ENCODE data around the gene GAP43. TPM values are rescaled to one million over a fixed set of nuclear protein-coding genes. Genes with fewer than 3 reads are reported as not detected.

The GAP43 gene
- total RNA-seq, 1 donor from 2014 or later: not detected

DNA sequence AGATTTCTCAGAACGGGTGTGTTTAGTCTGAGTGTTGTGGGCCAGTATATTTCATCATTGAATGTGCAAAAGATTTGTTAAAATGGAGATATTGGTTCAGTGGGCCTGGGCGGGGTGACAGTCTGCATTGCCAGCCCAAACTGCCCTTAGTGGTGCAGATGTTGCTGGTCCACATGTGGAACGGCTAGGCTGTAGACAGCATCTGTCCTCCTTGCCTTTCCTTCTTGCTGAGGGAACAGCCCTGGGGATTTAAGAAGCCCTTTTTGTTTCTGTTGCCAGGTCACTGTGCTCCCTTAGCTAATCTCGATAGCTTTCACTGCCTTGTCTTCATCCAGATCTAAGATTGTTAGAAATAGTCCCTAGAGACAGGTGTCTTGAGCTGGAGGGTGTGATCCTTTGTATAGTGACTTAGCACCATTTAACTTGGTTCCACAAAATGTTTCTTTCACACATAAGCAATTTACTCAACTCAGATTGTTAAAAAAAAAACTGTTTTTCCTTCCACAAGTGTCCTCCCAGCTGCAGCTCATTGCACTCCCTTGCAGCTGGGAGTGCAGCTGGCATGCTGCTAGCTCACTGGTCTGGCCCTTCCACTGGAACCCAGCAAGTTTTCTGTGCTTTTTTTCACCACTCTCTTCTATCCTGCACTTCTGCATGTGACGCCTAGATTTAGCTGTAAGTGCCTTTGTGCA, 37.5 kb downstream of the GAP43 start:
- intact Hi-C loops (cut with micrococcal nuclease): no loop called here

DNA sequence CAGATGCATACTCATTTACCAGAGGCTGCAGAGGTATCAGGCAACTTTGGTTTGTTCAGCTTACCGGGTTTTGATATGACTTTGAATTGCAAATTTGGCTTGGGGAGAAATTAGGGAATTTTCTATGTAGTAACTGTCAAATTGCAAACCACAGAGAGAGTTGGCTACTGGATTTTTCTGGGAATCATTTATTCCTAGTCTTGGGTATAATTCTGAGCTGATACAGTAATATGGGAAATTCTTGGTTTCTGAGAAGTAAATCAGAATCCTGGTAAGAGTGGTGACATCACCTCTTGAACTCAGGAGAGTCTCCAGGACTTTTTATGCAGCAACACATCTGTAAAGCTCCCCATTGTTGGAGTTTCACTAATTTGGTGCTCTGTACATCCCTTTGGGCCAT, 39.0 kb downstream of the GAP43 start:
- intact Hi-C loops (cut with micrococcal nuclease): no loop called here

DNA sequence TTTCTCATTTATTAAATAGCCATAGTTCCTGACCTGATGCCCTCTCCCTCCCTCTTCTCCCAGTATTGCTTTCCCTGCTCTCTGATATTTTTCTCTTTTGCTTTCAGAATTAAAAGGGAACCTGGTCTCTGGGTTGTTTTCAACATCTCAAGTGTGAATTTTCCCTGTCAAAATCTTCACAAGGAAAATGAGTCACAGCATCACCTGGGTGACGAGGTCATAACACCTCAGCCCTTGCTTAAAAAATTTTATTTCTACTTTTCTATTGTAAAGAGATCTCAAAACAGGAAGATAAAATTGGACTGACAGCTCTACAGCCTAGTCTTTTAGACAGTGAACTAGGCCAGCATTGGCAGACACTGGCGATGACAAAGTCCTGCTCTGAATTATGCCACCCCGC, 40.1 kb downstream of the GAP43 start:
- intact Hi-C loops (cut with micrococcal nuclease): no loop called here

DNA sequence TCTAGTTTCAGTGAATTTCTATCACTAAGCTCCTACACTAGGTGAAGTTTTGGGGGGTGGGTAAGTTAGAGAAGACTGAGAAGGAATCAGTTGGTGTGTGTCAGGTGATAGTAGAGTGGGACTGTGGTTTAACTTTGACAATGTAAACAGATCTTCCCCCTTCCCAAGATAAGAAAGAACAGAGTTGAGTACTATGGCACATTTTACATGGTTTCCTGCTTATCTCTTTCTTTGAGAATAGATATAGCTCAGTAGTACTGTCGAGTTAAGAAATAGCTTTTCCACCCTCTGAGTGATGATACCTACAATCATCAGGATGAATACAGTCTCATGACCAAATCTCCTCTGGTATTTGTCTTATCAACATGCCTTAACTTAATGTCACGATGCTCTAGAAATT, 42.8 kb downstream of the GAP43 start:
- intact Hi-C loops (cut with micrococcal nuclease): no loop called here

DNA sequence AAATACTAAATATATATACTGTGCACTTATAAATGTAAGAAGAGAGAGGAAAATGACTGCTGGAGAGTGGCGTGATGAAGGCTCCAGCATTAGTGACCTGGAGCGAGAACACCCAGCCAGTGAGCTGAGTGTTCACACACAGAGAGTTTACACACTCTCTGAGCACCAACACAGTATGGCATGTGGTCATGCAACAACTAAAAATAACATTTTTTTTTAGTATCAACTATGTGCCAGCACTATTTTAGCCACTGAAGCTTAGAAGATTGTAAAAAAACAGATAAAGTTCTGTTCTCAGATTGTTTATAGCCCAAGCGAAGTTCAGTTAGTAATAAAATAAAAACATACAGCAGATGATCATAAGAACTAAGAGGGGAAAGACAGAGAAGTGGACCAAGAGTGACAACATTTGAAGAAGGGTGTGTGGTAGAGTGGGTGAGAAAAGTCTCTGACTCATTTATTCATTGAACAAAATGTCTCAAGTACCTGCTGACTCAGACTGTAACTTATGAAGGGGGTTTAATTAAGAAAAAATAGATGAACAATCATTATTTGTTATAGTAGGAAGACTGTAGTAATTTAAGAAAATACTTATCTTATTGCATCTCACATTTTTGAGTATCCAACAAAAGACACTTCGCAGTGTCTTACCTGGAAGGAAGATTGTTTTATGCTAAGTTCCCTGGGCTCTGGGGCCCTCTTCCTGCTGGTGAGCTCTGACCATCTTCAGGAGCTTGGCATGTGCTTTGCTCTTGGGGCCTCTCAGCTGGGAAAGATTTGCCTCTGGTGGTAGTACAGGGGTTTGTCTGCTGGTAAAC, 43.8 kb downstream of the GAP43 start:
- intact Hi-C loops (cut with micrococcal nuclease): no loop called here

DNA sequence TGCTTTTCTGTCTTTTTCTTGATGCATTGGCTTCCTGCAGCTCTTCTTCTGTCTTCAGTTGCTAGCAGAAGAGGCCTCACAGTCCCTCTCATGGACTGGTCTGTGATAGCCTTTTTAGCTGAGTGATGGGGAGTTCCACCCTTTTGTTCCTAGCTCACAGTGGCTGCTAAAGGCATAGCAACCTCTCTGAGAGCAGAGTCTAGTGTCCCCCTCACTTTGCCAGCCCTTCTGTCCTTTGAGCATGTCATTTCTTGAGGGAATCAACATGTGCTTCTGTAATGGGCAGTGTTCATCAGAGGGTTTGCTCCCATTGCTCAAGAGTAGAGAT, 44.4 kb downstream of the GAP43 start:
- intact Hi-C loops (cut with micrococcal nuclease): no loop called here

DNA sequence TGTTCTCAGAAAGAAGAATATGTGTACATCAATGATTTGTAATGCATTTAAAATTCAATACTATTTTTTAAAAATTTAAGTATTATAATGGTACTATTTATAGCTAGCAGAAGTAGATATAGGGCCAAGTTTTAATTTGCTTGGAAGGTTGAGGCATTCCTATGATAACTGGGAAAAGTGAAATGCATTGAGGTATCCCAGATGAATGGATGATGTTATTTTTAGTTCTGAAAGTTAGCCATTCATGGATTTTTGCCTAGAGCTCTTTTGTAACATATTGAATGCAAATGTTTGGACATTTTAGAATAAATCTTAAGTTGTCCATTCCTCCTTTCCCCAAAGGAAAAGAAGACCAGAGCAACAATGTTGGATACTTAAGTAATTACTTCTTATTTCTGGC, 47.6 kb downstream of the GAP43 start:
- intact Hi-C loops (cut with micrococcal nuclease): no loop called here

DNA sequence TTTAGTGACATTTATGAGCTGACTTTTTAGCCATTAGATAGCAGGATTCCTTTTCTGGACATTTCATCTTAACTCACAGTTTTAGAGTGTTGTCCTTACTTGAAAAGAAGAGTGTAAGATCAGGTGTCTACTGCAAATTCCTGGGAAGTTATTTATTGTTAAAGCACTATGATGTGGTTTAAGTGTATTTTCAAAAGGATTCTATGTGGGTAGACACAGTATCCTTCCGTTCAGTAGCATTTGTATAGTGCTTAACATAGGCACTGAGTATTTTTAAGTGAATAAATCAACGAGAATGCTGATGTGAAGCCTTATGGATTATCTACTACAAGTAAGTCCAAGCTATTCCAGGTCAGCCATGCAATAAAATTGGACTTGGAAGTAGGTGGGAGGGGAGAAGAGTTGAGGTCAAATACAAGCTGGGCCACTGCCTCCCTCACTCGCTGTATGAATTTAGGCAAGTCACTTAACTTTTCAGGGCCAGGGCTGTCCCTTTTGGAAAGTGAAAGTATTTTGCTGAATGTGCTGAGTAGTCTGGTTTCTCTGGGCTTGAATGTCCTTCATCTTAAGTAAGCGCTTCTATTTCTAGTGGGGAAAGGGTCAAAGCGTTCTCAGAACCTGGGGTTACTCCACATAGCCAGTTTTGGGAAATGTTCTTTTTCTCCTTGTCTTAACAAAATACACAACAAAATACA, 48.6 kb downstream of the GAP43 start:
- intact Hi-C loops (cut with micrococcal nuclease): no loop called here

DNA sequence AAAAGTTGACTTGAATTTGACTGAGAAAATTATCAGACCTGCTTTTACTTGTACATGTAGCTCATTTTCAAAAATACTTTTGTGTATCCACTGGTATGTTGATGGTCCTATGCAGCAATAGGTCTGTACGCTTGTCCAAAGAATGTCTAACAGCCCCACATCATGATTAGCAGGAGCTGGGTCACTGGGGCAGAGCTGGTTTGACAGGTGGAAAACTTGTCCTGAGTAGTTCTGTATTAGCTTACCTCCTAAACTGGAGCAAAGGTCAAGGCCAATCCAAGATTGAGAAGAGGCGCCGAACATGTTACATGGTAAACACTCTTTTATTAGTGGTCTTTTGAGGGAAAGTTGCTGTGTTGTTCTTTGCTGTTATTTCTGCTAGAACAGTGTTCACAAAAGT, 50.6 kb downstream of the GAP43 start:
- intact Hi-C loops (cut with micrococcal nuclease): no loop called here

DNA sequence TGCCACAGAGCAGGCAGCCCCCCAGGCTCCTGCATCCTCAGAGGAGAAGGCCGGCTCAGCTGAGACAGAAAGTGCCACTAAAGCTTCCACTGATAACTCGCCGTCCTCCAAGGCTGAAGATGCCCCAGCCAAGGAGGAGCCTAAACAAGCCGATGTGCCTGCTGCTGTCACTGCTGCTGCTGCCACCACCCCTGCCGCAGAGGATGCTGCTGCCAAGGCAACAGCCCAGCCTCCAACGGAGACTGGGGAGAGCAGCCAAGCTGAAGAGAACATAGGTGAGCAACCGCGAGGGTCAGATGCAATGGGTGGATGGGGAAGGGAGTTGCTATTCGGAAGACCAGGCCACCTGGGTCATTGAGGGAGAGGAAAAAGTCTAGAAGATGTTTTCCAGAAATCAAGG, 53.0 kb downstream of the GAP43 start:
- intact Hi-C loops (cut with micrococcal nuclease): no loop called here

DNA sequence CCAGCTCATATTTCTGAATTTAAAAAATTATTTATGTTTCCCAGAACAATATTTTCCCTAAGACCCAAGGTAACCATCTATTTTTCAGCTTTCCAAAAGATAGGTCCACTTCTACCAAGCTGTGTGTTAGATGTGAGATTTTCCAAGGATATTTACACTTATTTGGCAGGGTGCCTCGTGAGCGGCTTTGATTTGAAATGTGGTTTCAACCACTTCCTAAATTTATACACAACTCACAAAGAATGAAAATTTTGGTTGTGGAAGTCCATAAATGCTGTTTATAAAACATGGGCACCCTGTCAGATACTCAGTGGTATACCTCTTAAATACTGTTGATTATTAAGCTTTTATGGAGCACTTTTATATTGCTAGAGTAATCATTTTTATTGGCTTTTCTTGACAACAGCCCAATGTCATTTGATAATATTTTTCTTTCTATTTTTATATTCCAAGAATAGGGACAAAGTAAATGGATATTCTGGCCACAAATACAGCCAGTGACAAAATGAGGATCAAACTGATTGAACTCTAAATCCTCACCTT, 57.6 kb downstream of the GAP43 start:
- intact Hi-C loops (cut with micrococcal nuclease): no loop called here

DNA sequence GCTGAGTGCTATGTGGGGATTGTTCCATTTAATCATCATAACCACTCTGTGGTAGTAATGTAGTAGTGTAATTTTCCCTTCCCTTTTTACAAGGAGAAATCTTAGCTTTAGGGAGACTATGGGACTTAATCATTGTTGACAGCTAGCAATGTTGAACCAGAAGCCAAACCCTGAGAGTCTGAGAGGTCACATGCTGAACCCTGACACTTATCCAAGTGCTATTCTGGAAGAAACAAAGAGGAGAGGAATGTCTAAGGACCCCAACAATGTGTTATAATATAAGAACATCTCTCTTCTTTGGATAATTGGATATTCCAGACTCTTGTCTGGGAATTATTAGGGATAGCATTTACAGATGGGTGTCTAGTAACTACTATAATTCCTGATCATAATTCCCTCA, 58.4 kb downstream of the GAP43 start:
- intact Hi-C loops (cut with micrococcal nuclease): no loop called here

DNA sequence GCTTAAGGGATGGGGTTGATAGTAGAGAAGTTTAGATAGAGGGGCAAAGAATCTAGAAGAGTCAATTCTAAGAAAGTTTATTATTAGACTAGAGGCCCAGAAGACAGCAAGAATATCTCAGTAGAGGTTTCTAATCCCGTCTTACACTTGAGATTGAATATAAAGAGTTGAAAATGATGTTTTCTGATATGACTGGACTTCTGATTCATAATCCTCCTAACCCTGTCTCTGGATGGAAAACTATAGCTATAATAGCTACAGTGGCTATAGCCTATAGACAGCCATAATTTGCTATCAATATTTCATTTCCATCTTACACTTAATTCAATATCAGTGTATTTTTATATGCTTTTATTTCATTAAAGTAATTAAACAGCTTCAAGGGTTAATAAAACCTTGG, 60.0 kb downstream of the GAP43 start:
- intact Hi-C loops (cut with micrococcal nuclease): no loop called here

DNA sequence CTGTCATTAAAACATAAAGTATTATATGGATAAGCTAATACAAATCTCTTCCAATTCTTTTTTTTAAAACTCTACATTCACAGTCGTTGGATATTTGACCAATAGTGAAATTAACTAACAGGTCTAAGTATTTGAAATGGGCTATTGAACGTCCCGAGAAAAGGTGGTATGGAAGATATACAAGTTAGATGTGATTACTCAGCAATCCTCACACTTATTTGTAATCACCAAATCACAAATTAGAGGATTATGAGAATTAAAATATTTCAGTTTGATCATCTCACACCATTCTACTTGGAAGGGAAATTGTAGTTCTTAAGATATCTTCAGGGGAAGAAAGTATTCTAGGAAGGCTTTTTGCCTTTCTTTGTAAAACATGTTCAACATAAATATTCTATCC, 60.5 kb downstream of the GAP43 start:
- intact Hi-C loops (cut with micrococcal nuclease): no loop called here

DNA sequence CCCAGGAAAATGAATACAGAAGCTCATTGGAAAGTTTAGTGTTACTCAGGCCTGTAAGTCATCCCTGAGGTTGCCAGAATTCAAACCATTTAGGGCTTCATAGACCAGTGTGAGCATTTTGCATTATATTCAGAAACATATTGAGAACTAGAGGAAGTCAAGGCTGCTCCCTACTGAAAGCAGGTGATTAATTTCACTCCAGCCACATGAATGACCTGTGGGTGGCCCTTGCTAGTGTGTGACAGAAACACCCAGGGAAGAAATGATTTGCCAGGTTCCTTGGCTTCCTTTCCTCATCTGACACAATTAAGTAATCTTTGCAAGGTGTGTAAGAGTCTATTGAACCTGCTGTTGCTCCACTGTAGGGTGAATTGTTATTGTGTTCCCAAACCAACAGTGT, 61.8 kb downstream of the GAP43 start:
- intact Hi-C loops (cut with micrococcal nuclease): no loop called here

DNA sequence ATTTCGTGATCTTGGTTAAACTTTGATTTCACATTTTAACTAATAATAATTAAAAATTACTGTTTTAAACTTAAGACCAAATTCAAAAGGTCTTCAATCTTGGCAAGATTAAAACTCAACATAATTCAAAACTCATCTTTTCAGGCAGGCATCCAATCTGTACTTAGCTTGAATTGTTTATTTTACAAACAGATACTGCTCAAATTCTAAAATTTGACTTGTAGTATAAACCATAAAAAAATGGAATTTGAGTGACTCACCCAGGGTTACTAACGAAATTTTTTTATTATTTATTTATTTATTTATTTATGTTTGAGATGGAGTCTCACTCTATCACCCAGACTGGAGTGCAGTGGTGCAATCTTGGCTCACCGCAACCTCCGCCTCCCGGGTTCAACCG, 64.4 kb downstream of the GAP43 start:
- intact Hi-C loops (cut with micrococcal nuclease): no loop called here

DNA sequence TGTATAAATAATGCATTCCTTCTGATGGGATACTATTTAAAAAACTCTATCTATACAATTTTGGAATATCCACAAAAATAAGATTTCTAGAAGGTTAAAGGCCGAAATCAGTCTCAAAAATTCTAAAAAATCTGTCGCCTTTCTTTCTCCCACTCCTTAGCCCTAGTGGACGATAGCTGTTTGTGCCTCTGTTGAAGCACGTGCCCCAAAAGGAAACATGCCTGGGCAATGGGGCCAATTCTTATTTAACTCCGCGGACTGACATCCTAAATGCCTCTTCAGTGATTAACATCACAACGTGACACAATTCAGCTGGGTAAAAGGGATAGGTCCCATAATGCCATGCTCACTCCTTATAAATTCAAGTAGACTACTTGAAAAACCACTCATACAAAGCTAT, 65.1 kb downstream of the GAP43 start:
- intact Hi-C loops (cut with micrococcal nuclease): no loop called here

DNA sequence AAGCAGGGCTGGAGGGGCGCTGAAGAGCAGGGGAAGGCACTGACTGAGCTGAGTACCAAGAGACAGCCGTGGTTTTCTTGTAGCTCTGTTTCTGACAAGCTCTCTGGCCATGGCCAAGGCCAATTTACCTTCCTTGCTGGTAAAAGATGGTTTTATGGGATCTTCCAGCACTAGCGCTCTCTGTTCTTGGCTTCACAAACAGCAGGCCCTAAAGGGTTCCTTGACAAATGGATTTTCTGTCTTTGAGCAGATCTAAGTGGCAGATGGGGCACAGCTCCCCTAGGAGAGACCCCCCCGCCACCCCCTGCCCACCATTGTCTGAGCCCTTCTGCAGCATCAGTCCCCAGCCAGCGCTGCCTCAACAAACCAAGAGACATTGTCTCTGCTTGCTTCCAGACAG, 66.6 kb downstream of the GAP43 start:
- intact Hi-C loops (cut with micrococcal nuclease): loop anchor here (5.0 kb wide), 1 partner anchor 648 kb away; no protein-coding TSS in a partner anchor

DNA sequence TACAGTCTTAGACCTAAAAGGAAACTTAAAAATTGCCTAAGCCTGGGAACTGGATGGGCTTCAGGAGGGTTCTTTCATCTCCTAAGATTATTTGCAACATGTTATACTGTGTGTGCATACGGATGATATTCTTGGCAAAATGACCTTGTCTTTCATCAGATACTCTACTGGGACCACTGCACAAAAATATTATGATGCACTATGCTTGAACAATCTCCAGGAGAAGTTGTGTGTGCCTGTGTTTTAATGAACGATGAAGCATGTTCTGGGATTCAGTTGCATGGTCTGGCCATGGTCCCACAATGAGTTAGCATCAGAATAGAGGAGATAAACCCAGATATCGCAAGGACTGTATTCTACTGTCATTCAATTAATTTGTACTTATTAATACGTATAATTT, 68.7 kb downstream of the GAP43 start:
- intact Hi-C loops (cut with micrococcal nuclease): loop anchor here (2.0 to 5.0 kb wide), 2 partner anchors 123 to 650 kb away; no protein-coding TSS in a partner anchor

DNA sequence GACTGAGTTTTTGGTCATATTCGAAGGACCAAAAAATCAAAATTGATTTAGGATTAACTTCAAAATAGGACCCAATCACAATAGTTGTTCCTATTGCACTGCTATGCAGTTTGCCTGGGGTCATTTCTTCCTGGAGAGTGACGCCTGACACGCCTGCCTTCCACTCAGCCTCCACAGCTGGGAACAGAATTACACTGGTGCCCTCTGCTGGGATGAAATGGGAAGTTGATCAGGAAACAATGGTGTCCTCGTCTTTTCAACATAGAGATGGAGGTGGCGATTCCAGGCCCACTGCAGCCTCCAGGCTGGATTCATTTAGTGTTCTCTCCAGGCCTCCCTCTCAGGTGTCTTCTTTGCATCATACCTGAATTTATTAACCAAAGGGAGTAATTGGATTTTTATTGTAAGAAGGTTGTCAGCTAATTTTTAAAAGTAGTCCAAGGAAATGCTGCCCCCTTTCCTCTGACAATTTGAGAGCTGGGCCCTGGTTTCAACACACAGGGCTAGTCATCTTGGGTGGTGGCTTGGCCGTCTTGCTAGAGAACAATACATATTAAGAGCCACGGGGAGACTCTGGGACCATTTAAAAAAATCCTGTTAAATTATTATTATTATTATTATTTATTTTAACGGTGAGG, 69.7 kb downstream of the GAP43 start:
- intact Hi-C loops (cut with micrococcal nuclease): loop anchor here (1.0 to 5.0 kb wide), 4 partner anchors 122 to 651 kb away; no protein-coding TSS in a partner anchor

DNA sequence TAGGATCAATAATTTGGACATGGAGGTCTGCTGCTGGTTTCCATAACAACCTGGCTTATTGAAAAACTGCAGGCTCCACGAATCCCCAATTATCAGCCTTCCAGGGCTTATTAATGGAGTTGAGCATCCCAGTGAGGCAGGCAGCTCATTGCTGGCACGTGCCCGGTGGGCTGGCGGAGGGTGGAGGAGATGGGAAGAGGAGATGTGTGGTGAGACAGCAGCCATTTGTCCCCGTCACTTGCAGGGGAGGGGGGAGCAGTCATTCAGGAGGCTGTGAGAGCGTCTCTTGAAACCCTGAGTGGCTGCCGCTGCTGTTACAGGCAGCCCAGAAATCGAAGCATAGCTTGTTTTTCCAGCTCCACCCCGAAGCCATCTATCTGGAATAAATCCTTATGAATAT, 70.6 kb downstream of the GAP43 start:
- intact Hi-C loops (cut with micrococcal nuclease): loop anchor here (1.0 to 5.0 kb wide), 4 partner anchors 121 to 652 kb away; no protein-coding TSS in a partner anchor
